Lung microvascular endothelial cell (primary cell): ENCODE results near the gene SNCB. TPM values are rescaled to one million over a fixed set of nuclear protein-coding genes. Genes with fewer than 3 reads are reported as not detected.
"Not testable (repeated sequence)": the region's sequence is repeated elsewhere in the genome, so short reads cannot be mapped to it uniquely, and the experiment has no call there.

Experiments used
- DNase-seq, 2 donors: peaks; one replicate each; pipeline versions ENCODE4 v3.0.0 to v3.0.0-alpha.2; 2010; ENCODE audit warnings: low read depth in 2 of 2
- total RNA-seq: library from RNA; depleted of rRNA; stranded (reverse); fragments of >200 nt; gene quantifications from 2 replicates; pipeline ENCODE4 v1.2.1, GENCODE V29; 2014

Gene SNCB
- total RNA-seq, 1 donor from 2014 or later = 0.99 TPM

DNA sequence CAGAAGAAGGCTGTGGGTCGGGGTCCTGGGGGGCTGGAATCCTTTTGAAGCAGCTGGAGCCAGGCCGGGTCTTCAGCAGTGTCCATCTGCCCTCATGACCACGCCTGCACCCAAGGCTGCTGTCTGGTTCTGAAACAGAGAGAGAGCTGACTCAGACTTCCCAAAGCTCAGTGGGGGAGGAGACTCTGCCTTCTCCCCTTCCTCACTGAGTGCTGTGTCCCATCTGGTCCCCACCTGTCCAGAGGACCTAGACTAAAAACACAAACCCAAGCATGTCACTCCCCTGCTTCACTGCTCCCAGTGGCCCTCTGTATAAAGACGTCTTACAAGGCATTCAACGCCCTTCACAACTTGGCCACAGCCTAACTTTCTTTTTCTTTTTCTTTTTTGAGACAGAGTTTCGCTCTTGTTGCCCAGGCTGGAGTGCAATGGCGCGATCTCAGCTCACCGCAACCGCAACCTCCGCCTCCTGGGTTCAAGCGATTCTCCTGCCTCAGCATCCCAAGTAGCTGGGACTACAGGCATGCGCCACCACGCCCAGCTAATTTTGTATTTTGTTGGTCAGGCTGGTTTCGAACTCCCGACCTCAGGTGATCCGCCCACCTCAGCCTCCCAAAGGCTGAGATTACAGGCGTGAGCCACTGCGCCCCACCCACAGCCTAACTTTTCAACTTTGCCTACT lies 30.4 kb downstream of the SNCB start:
- not testable (repeated sequence) for DNase-seq

- no peak for DNase-seq
These were observed 32.6 kb downstream of the SNCB start for GRCh38 chr5:176597417-176598389.

GRCh38 chr5:176596689-176597416 lies 33.5 kb downstream of the SNCB start:
- peak; percentile 50 to 76 for DNase-seq

DNA sequence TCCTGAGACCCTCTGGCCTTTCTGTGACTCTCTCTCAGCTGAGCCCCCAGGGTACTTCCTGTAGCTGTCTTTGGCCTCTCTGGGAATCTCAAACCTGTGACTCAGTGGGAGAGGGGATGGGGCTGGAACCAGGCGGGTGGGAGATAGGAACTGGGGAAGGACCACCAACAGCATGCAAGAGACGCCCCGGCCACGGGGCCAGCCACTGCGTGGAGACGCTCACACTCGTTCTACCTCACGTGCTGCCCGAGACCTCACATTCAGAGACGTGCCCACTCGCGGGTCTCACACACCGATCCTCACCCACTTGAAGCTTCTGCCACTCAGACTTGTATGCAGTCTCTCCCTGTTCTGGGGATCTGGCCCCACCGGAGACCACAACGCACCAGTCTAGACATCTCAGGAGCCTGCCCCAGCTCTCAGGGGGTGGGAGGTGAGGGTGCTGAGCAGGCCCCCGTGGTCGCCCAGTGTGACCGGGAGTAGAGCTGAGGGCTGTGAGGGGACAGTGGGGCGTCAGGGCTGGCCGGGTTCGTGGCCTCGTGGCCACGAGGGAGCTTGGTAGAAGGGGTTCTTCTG lies 34.2 kb downstream of the SNCB start:
- no peak for DNase-seq

- DNase-seq = no peak
These were observed 34.9 kb downstream of the SNCB start for GRCh38 chr5:176595386-176595943.

- DNase-seq = no peak
These were observed 35.8 kb downstream of the SNCB start for GRCh38 chr5:176594554-176594953.

DNA sequence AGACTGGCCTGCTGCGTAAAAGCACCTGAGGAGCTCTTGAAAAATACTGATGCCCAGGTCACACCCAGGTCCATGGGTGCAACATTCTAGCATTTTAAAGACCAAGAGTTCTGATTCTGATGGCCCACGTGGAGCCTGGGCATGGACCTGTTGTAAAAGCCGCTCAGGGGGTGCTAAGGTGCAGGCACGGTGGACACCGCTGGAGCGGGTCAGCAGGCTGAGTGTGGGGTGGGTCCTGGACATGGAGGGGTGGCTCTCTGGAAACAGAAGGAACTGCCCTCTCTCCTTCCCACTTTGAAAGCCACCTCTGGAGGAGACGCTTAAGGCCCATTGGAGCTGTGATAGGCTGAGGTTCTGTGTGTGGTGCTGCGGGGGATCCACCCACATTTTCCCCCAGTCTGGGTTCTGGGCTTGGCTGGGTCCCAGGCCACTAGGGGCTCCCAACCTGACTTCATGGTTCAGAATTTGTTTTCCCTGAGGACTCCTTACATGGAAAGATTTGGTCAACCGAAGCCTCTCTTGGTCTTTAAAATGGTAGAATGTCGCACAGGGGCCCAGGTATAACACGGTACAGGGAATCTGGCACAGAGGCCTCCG lies 37.0 kb downstream of the SNCB start:
- DNase-seq = no peak

- DNase-seq = no peak
These were observed 37.8 kb downstream of the SNCB start for GRCh38 chr5:176592573-176592972.

- DNase-seq = not testable (repeated sequence)
These were observed 38.7 kb downstream of the SNCB start for GRCh38 chr5:176591667-176592066.

- no peak for DNase-seq
These were observed 40.2 kb downstream of the SNCB start for GRCh38 chr5:176590035-176590717.

- no peak for DNase-seq
These were observed 41.1 kb downstream of the SNCB start for GRCh38 chr5:176589039-176589769.

DNA sequence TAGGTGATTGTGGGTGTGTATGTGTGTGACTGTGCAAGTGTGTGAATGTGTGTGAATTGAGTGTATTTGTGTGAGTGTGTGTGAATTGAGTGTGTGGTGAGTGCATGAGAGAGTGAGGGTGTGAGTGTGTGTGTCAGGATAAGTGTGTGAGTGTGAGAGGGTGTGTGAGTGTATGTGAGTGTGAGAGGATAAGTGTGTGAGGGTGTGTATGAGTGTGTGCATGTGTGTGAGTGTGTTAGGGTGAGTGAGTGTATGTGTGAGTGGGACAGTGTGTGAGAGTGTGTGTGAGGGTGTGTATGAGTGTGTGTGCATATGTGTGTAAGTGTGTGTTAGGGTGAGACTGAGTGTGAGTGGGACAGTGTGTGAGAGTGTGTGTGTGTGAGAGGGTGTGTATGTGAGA lies 42.0 kb downstream of the SNCB start:
- no peak for DNase-seq

GRCh38 chr5:176587398-176587797 lies 42.9 kb downstream of the SNCB start:
- DNase-seq = no peak

DNA sequence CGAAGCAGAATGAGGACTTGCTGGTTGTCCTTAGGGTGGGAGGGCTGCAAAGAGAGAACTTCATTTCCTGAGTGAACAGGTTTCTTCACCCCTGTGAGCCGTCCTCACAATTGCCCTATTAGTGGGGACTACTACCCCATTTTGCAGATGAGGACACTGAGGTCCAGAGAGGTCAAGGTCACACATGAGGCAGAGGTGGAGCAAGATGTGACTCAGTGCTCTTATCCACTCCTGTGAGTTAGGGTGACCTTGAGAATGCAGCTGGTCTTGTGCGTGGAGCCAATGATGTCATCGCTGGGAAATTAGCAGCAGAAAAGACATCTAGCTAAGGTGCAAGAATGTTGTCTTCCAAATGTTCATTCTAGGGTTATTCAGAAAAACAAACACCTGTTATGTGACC lies 47.3 kb downstream of the SNCB start:
- no peak for DNase-seq

GRCh38 chr5:176581361-176581760 lies 49.0 kb downstream of the SNCB start:
- no peak for DNase-seq

DNA sequence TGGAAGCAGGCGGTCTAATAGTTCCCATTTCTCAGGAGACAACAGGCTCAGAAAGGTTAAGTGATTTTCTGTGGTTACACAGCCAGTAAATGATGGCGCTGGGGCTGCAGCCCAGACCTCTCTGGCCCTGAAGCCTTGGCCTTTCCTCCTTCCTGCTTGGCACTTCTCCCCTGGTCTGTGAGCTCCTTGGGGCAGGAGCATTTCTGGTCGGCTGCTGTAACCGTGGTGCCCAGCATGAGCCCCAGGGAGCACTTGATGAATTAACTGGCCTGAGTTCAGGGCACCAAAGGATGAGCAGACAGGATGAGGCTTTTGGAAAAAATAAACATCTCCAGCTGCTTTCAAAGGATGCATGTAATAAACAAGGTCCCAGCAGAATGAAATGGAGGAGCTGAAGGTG lies 51.0 kb downstream of the SNCB start:
- no peak for DNase-seq

GRCh38 chr5:176578391-176578808 lies 51.9 kb downstream of the SNCB start:
- DNase-seq = peak; percentile 29 to 77

GRCh38 chr5:176577312-176578176 lies 52.8 kb downstream of the SNCB start:
- no peak for DNase-seq
